Psoas muscle (tissue), 8 donors: ENCODE data around the gene DOCK2. TPM values are rescaled to one million over a fixed set of nuclear protein-coding genes. Genes with fewer than 3 reads are reported as not detected.

Experiments used
- ATAC-seq, 4 donors: fragments of 200-7000 bp; cut with Tn5 transposase; one replicate each; pipeline ENCODE4 v1.9.1; 2020; ENCODE audit warnings: moderate library complexity in 3 of 4, mild to moderate bottlenecking in 2 of 4
- DNase-seq, 2 donors: peaks; one replicate each; pipeline ENCODE4 v3.0.0-alpha.2; 2020
- H3K27ac ChIP-seq: fragments of 200-600 bp; one replicate; pipeline ENCODE4 v1.8.0; 2022
- H3K27me3 ChIP-seq, 3 donors: fragments of 200-600 bp in 1 of 3; one replicate each; pipeline versions ENCODE4 v1.6.1 to v1.8.0; 2013 to 2022; ENCODE audit warnings: low read length in 2 of 3, mild to moderate bottlenecking in 2 of 3, moderate library complexity in 1 of 3; ENCODE audit not compliant: insufficient read depth in 3 of 3
- H3K36me3 ChIP-seq, 2 donors: fragments of 200-600 bp in 1 of 2; one replicate each; pipeline versions ENCODE4 v1.6.1 to v1.8.0; 2013 to 2022; ENCODE audit warnings: low read depth in 1 of 2, mild to moderate bottlenecking in 1 of 2, moderate library complexity in 1 of 2; ENCODE audit not compliant: insufficient read depth in 1 of 2
- H3K4me1 ChIP-seq: fragments of 200-600 bp; one replicate; pipeline ENCODE4 v1.8.0; 2022
- H3K4me3 ChIP-seq: fragments of 200-600 bp; one replicate; pipeline ENCODE4 v1.8.0; 2022; ENCODE audit warnings: mild to moderate bottlenecking
- H3K9me3 ChIP-seq: fragments of 200-600 bp; one replicate; pipeline ENCODE4 v1.8.0; 2022
- WGBS, 3 donors: extraction: QIAGEN DNeasy Blood & Tissue Kit; methylation state at CpG; one replicate each; pipeline versions ENCODE4 v1.1.6 to v1.1.7; 2013; 5-methylcytosine and 5-hydroxymethylcytosine counted together
- intact Hi-C, 2 donors: fragments of 100-400 bp; cut with DNase I; formaldehyde crosslinking; loops; one replicate each; pipeline versions ENCODE4 v1.11.0 to v1.14.2; 2022
- polyA plus RNA-seq, 3 donors: library from polyadenylated mRNA; stranded (reverse); fragments of 200-250 nt; gene quantifications; one replicate each; pipeline ENCODE4 v1.2.3, GENCODE V29; 2013
- total RNA-seq, 4 donors: library from RNA; stranded (reverse); fragmentation: NEBNext Ultra II Directional in 2 of 4; extraction: Animal tissue kit (Norgen Biotek cat#: 25700) in 2 of 4; gene quantifications; one replicate each; pipeline versions ENCODE4 v1.2.1 to v1.2.4, GENCODE V29; 2021 to 2023
- TF ChIP-seq, protein P1 (sequence below): fragments of 200-600 bp; IDR thresholded peaks from one replicate; pipeline ENCODE4 v1.8.0; 2022; ENCODE audit warnings: antibody characterized with exemption
- donor health status: healthy with polysubstance abuse.
- donor health status: DM: no; HTN: no; CAD: no; lungs with moderate emphysema.
- donor health status: Bipolar disorder and iron deficiency.
- donor health status: healthy.
- donor health status: DM: yes; HTN: yes; CAD: no.
- donor health status: DM: no; HTN: no; CAD: no.
- donor health status: DM: no; HTN: no; CAD: no.
- donor health status: DM: yes; HTN: yes; CAD: no.

The DOCK2 gene
- total and polyA plus RNA-seq, 7 donors = 0.37 to 4.4 (median 3.5) TPM

DNA sequence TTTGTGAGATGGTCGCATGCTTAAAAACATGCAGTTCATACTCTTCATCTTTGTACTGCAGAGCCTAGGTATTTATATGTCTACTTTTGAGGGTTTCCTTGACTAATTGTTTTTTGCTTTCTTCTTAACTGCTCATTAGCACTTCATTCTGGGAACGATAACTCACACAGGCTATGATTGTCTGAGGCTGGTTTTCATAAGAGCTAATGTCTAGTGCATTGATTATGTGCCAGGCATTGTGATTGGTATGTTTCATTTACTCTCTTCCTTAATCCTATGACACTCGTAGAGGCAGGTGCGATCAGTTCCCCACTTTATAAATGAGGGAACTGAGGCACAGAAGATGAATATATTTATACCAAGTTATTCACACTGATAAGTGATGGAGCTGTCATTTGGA is 249.6 kb downstream of the DOCK2 start:
- H3K36me3 ChIP-seq = no peaks in the 10 kb centered on the region
- ATAC-seq = no peak
- no peak overlapping the region for H3K4me3 ChIP-seq
- H3K4me1 ChIP-seq = no peaks in the 10 kb centered on the region
- no peaks in the 10 kb centered on the region for H3K9me3 ChIP-seq
- DNase-seq = no peak
- WGBS, 3 donors = 85 to 92% (median 86%) methylated on average over 4 of the region's 4 CpGs
- intact Hi-C loops = no loop called here
- TF ChIP-seq, protein P1, sequence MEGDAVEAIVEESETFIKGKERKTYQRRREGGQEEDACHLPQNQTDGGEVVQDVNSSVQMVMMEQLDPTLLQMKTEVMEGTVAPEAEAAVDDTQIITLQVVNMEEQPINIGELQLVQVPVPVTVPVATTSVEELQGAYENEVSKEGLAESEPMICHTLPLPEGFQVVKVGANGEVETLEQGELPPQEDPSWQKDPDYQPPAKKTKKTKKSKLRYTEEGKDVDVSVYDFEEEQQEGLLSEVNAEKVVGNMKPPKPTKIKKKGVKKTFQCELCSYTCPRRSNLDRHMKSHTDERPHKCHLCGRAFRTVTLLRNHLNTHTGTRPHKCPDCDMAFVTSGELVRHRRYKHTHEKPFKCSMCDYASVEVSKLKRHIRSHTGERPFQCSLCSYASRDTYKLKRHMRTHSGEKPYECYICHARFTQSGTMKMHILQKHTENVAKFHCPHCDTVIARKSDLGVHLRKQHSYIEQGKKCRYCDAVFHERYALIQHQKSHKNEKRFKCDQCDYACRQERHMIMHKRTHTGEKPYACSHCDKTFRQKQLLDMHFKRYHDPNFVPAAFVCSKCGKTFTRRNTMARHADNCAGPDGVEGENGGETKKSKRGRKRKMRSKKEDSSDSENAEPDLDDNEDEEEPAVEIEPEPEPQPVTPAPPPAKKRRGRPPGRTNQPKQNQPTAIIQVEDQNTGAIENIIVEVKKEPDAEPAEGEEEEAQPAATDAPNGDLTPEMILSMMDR = no peak
- no peaks in the 10 kb centered on the region for H3K27me3 ChIP-seq
- H3K27ac ChIP-seq = no peak overlapping the region

DNA sequence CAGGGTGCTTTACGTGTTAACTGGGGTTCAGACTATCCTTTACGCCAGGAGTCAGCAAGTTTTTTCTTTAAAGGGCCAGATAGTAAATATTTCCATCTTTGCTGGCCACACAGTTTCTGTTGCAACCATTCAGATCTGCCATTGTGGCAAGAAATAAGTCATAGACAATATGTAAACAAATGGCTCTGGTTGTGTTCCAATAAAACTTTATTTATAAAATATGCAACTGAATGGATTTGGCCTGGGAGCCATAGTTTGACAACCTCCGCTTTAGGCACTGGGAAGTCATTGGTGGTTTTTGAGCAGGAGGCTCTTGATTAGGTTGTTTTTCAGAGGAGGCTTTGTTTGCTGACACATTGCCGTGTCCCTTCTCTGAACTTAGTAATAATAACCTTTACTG is 252.5 kb downstream of the DOCK2 start:
- intact Hi-C loops = no loop called here
- Histone ChIP-seq H3K4me1 (no peaks in the 10 kb centered on the region), H3K27me3 (no peaks in the 10 kb centered on the region), H3K27ac (no peak overlapping the region), H3K36me3 (no peaks in the 10 kb centered on the region), H3K9me3 (no peaks in the 10 kb centered on the region), H3K4me3 (no peak overlapping the region)
- ATAC-seq (no peak), DNase-seq (no peak)
- TF ChIP-seq, protein P1 = no peak
- WGBS, 3 donors = 65 to 77% (median 65%) methylated on average over 4 of the region's 4 CpGs

DNA sequence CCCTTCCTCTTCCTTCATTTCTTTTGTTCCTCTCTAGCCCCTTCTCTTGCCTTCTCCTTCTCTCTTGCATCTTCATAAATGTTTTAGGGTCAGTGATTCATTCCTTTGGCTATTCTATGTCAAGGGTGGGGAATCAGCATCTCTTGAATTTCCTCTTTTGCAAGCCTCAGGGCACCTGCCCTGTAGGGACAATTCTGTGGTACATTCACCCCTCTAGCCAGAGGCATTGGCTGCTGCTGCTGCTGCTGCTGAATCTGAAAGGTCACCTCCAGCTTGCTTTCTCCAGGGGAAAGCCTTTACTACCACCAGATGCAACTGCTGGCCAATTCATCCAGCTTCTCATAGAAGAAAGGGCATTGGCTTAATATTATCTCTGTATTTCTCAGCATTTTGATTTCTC is 255.9 kb downstream of the DOCK2 start:
- Histone ChIP-seq H3K4me1 (no peaks in the 10 kb centered on the region), H3K27ac (no peak overlapping the region), H3K27me3 (no peaks in the 10 kb centered on the region), H3K9me3 (no peaks in the 10 kb centered on the region), H3K36me3 (no peaks in the 10 kb centered on the region), H3K4me3 (no peak overlapping the region)
- intact Hi-C loops = no loop called here
- DNase-seq = no peak
- TF ChIP-seq, protein P1 = no peak
- ATAC-seq = no peak

DNA sequence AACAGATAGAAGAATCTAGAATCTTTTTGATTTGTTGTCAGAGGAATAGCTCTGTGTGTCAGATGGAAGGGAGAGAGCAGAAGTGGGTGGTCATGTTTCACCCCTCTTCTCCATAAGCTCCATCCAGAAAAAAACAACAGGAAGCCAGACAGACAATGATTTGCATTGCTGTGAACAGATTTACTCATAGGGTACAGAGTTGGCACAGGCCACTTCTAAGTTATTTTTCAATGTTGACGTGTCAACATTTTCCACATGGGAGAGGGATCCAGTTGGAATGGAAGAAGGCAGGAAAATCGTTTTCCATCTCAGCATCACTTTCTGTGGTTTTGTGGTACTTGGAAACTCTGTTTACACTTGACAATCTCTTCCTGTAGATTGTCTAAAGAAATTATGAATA is 256.5 kb downstream of the DOCK2 start:
- intact Hi-C loops = no loop called here
- no peaks in the 10 kb centered on the region for H3K9me3 ChIP-seq
- H3K4me3 ChIP-seq = no peak overlapping the region
- no peak for ATAC-seq
- no peak for DNase-seq
- H3K27me3 ChIP-seq = no peaks in the 10 kb centered on the region
- H3K4me1 ChIP-seq = no peaks in the 10 kb centered on the region
- no peak overlapping the region for H3K27ac ChIP-seq
- WGBS, 3 donors = 45 to 52% (median 48%) methylated on average over 2 of the region's 2 CpGs
- H3K36me3 ChIP-seq = no peaks in the 10 kb centered on the region
- TF ChIP-seq, protein P1 = no peak

DNA sequence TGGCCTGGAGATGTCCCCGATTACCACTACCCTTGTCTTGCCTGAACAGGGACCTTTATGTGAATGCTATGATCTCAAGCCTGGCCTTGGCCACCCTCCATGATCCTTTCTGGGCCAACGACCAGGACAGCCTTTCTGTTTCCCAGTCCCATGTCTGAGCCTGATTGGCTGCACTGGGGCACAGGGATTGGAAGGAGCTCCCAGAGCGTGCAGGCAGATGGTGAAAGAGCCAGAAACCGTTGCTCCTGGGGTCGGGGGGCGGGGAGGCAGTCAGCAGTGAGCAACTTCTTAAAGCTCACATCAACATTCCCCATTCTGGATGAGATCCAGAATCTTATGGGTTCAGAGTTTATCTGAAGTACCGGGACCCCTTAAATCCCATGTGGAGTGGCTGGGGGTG is 258.9 kb downstream of the DOCK2 start:
- 35 to 46% (median 42%) methylated on average over 7 of the region's 7 CpGs for WGBS, 3 donors
- no peak for ATAC-seq
- DNase-seq = peak in 1 of 2 donors; percentile 58

More for the DNA sequence above, 258.9 kb downstream of the DOCK2 start:
- TF ChIP-seq, protein P1 = no peak
- Histone ChIP-seq H3K4me3 (no peak overlapping the region), H3K4me1 (no peaks in the 10 kb centered on the region), H3K36me3 (no peaks in the 10 kb centered on the region), H3K27me3 (no peaks in the 10 kb centered on the region), H3K27ac (no peak overlapping the region), H3K9me3 (no peaks in the 10 kb centered on the region)
- intact Hi-C loops = no loop called here
